ENCODE measurements around the gene NAV2.

- no peak for TF ChIP-seq CTCF (IDR thresholded peaks at IDR 0.05)
- no peak for TF ChIP-seq POLR2AphosphoS5 (IDR thresholded peaks at IDR 0.05)
- TF ChIP-seq POLR2A (IDR thresholded peaks at IDR 0.05), result no peak
These were observed 376.0 kb downstream of the NAV2 start for GRCh38 chr11:20088397-20089225.
